Measurements from ENCODE around the gene EP300.

EP300 gene

DNA sequence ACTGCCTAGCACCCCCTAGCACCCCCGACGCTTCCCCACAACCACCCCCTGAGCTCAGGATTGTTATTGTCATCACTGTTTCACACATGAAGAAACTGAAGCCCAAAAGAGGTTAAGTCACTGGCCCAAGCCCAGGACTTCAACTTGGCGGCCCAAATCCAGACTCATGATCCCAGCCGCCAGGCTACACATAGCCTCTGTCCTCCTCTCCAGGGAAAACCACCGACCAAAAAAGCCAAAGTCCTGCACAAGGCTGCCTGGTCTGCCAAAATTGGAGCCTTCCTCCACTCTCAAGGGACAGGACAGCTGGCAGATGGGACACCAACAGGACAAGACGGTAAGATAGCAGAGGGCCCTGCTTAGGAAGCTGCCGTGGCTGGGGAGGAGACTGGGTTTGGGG, 123.5 kb downstream of the EP300 start:
- TF ChIP-seq CTCF (IDR thresholded peaks at IDR 0.05; ENCODE audit: insufficient read depth, missing control alignments) = no peak
- FAIRE-seq (no peak), DNase-seq (ENCODE audit: insufficient read length, low spot score) (no peak)

GRCh38 chr22:41216984-41217383, 124.6 kb downstream of the EP300 start:
- TF ChIP-seq CTCF (IDR thresholded peaks at IDR 0.05; ENCODE audit: insufficient read depth, missing control alignments) = no peak
- FAIRE-seq = no peak
- DNase-seq (ENCODE audit: insufficient read length, low spot score) = no peak

- FAIRE-seq (no peak), DNase-seq (ENCODE audit: insufficient read length, low spot score) (no peak)
- no peak for TF ChIP-seq CTCF (IDR thresholded peaks at IDR 0.05; ENCODE audit: insufficient read depth, missing control alignments)
These were observed 125.3 kb downstream of the EP300 start for GRCh38 chr22:41217553-41218157.

- TF ChIP-seq CTCF (IDR thresholded peaks at IDR 0.05; ENCODE audit: insufficient read depth, missing control alignments) = no peak
- no peak for DNase-seq (ENCODE audit: insufficient read length, low spot score)
- no peak for FAIRE-seq
These were observed 130.6 kb downstream of the EP300 start for GRCh38 chr22:41222846-41223507.

DNA sequence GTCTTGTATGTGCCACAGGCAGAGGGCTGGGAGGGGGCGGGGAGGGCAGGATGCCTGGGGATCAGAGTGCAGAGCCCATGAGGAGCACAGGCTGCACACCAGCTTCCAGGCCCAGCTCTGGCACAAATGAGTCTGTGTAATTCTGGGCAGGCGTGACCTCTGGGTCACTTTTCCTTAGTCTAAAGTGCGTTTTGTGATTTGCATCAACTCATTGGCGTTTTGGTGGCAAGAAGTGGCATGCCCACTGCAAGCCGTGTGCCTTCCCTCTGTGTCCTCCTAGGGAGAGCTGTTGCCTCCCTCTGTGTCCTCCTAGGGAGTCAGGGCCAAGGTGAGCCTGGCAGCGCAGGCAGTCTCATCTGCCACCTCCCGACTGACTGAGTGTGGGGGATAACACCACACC, 131.1 kb downstream of the EP300 start:
- DNase-seq (ENCODE audit: insufficient read length, low spot score) = no peak
- FAIRE-seq = no peak
- TF ChIP-seq CTCF (IDR thresholded peaks at IDR 0.05; ENCODE audit: insufficient read depth, missing control alignments) = no peak

DNA sequence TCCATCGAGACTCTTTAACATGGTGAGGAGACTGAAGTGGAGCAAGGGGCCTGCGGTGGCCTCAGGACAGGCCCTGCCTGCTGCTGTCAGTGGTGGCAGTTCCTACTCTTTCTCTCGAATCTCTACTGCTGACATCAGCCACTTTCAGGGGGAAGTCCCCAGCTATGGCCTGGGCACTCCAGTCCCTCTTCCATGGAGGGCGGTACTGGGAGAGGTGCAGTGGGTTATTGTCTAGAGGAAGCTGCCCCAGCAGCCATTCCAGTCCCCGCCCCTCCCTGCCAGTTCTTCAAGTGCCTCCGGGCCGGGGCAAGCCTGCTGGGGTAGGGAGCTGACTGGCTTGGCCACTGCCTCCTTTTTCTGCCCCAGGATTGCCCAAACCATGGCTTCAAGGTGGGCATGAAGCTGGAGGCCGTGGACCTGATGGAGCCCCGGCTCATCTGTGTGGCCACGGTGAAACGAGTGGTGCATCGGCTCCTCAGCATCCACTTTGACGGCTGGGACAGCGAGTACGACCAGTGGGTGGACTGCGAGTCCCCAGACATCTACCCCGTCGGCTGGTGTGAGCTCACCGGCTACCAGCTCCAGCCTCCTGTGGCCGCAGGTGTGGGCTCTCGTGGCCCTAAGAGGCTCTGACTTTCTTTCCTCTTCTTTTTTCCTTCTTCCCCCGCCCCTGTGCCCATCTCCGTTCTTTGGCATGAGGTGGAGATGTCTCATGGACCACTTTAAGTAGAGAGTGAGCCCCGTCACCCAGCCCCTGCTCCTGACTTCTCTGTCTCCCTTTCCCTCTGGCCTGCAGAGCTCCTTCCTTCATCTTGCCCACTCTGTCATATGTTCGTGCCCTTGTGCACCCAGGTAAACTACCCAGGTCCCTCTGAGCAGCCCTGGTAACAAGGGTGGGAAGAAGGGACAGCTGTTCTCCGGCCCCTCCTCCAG, 134.6 kb downstream of the EP300 start:
- FAIRE-seq = no peak
- no peak for TF ChIP-seq CTCF (IDR thresholded peaks at IDR 0.05; ENCODE audit: insufficient read depth, missing control alignments)
- DNase-seq (ENCODE audit: insufficient read length, low spot score) = no peak

All from D721Med (cell line).